Ecto neural progenitor cell (in vitro differentiated cells): Measurements from ENCODE around the gene GALNT17.

Experiments used
- DNase-seq: peaks from one replicate; pipeline ENCODE4 v3.0.0-alpha.2; 2018; ENCODE audit warnings: low spot score

Gene GALNT17

GRCh38 chr7:71506822-71507221 is 374.9 kb downstream of the GALNT17 start:
- DNase-seq: no peak

- no peak for DNase-seq
Measured at GRCh38 chr7:71507680-71508602, 376.0 kb downstream of the GALNT17 start.

GRCh38 chr7:71509381-71509780 is 377.4 kb downstream of the GALNT17 start:
- DNase-seq: no peak

- no peak for DNase-seq
Measured at GRCh38 chr7:71511361-71511807, 379.4 kb downstream of the GALNT17 start.

- DNase-seq: no peak
Measured at GRCh38 chr7:71517940-71518699, 386.2 kb downstream of the GALNT17 start.

- DNase-seq: no peak
Measured at GRCh38 chr7:71518880-71519279, 386.9 kb downstream of the GALNT17 start.

GRCh38 chr7:71521506-71521905 is 389.6 kb downstream of the GALNT17 start:
- DNase-seq: no peak

- DNase-seq: no peak
Measured at GRCh38 chr7:71526106-71526505, 394.2 kb downstream of the GALNT17 start.

- DNase-seq: no peak
Measured at GRCh38 chr7:71527213-71527612, 395.3 kb downstream of the GALNT17 start.

GRCh38 chr7:71535616-71536015 is 403.7 kb downstream of the GALNT17 start:
- no peak for DNase-seq

- no peak for DNase-seq
Measured at GRCh38 chr7:71538210-71538609, 406.3 kb downstream of the GALNT17 start.

- no peak for DNase-seq
Measured at GRCh38 chr7:71539615-71540014, 407.7 kb downstream of the GALNT17 start.

GRCh38 chr7:71541707-71542353 is 409.9 kb downstream of the GALNT17 start:
- no peak for DNase-seq

- DNase-seq: no peak
Measured at GRCh38 chr7:71543396-71543795, 411.5 kb downstream of the GALNT17 start.

GRCh38 chr7:71544816-71545215 is 412.9 kb downstream of the GALNT17 start:
- no peak for DNase-seq

- DNase-seq: no peak
Measured at GRCh38 chr7:71547426-71547825, 415.5 kb downstream of the GALNT17 start.

GRCh38 chr7:71548746-71549145 is 416.8 kb downstream of the GALNT17 start:
- no peak for DNase-seq

GRCh38 chr7:71553306-71553705 is 421.4 kb downstream of the GALNT17 start:
- no peak for DNase-seq

GRCh38 chr7:71555758-71556157 is 423.8 kb downstream of the GALNT17 start:
- no peak for DNase-seq

- no peak for DNase-seq
Measured at GRCh38 chr7:71558806-71559613, 427.1 kb downstream of the GALNT17 start.

GRCh38 chr7:71560354-71560995 is 428.5 kb downstream of the GALNT17 start:
- DNase-seq: no peak
